Osteocyte (in vitro differentiated cells): Measurements from ENCODE around the gene STAT6. TPM values are rescaled to one million over a fixed set of nuclear protein-coding genes. Genes with fewer than 3 reads are reported as not detected.

Source experiments
- DNase-seq: peaks from one replicate; pipeline ENCODE4 v3.0.0; 2021; ENCODE audit warnings: mixed read lengths; ENCODE audit not compliant: unreplicated experiment; ENCODE audit errors: extremely low spot score
- H3K27ac Mint-ChIP-seq: one replicate; pipeline ENCODE4 v1.8.0; 2021; ENCODE audit warnings: mild to moderate bottlenecking, mixed read lengths; ENCODE audit not compliant: unreplicated experiment
- H3K27me3 Mint-ChIP-seq: one replicate; pipeline ENCODE4 v1.8.0; 2021; ENCODE audit warnings: mixed read lengths; ENCODE audit not compliant: unreplicated experiment
- H3K36me3 Mint-ChIP-seq: one replicate; pipeline ENCODE4 v1.8.0; 2021; ENCODE audit warnings: mixed read lengths; ENCODE audit not compliant: unreplicated experiment
- H3K4me1 Mint-ChIP-seq: one replicate; pipeline ENCODE4 v1.8.0; 2021; ENCODE audit warnings: mixed read lengths; ENCODE audit not compliant: unreplicated experiment
- H3K4me3 Mint-ChIP-seq: one replicate; pipeline ENCODE4 v1.8.0; 2021; ENCODE audit warnings: mild to moderate bottlenecking, moderate library complexity, mixed read lengths; ENCODE audit not compliant: unreplicated experiment
- H3K9me3 Mint-ChIP-seq: one replicate; pipeline ENCODE4 v1.8.0; 2021; ENCODE audit warnings: mixed read lengths; ENCODE audit not compliant: unreplicated experiment
- CTCF ChIP-seq: fragments of 200-600 bp; sonication (generic); IDR thresholded peaks from 2 replicates; pipeline ENCODE4 v1.5.0; 2021; ENCODE audit warnings: antibody characterized with exemption, mild to moderate bottlenecking, moderate library complexity
- total RNA-seq: library from RNA; stranded (reverse); gene quantifications from 2 replicates; pipeline ENCODE4 v1.2.1, GENCODE V29; 2021

Gene STAT6
- total RNA-seq, 1 donor from 2014 or later, result 161 TPM

GRCh38 chr12:57106021-57106708, 5.0 kb downstream of the STAT6 start:
- no peak for DNase-seq
- no peak for TF ChIP-seq CTCF
- H3K4me3 Mint-ChIP-seq, result no peak overlapping the region
- H3K36me3 Mint-ChIP-seq, result peaks cover 29% of the 10 kb centered on the region
- H3K9me3 Mint-ChIP-seq, result no peaks in the 10 kb centered on the region
- no peaks in the 10 kb centered on the region for H3K27me3 Mint-ChIP-seq
- H3K4me1 Mint-ChIP-seq, result peaks cover 23% of the 10 kb centered on the region
- H3K27ac Mint-ChIP-seq, result no peak overlapping the region

- no peak for TF ChIP-seq CTCF
- Mint-ChIP-seq H3K4me1 (peaks cover 23% of the 10 kb centered on the region), H3K9me3 (no peaks in the 10 kb centered on the region), H3K36me3 (peaks cover 30% of the 10 kb centered on the region), H3K27ac (no peak overlapping the region), H3K4me3 (no peak overlapping the region), H3K27me3 (no peaks in the 10 kb centered on the region)
- DNase-seq, result no peak
Observed at GRCh38 chr12:57105011-57105753, 6.0 kb downstream of the STAT6 start.

GRCh38 chr12:57104292-57104910, 6.8 kb downstream of the STAT6 start:
- no peaks in the 10 kb centered on the region for H3K27me3 Mint-ChIP-seq
- no peak for TF ChIP-seq CTCF
- peaks cover 15% of the 10 kb centered on the region for H3K4me1 Mint-ChIP-seq
- no peaks in the 10 kb centered on the region for H3K9me3 Mint-ChIP-seq
- no peak for DNase-seq
- peaks cover 35% of the 10 kb centered on the region for H3K36me3 Mint-ChIP-seq
- H3K4me3 Mint-ChIP-seq, result no peak overlapping the region
- H3K27ac Mint-ChIP-seq, result no peak overlapping the region

GRCh38 chr12:57103856-57104255, 7.3 kb downstream of the STAT6 start:
- no peak for DNase-seq
- Mint-ChIP-seq H3K4me1 (peaks cover 13% of the 10 kb centered on the region), H3K27me3 (no peaks in the 10 kb centered on the region), H3K4me3 (no peak overlapping the region), H3K9me3 (no peaks in the 10 kb centered on the region), H3K27ac (no peak overlapping the region), H3K36me3 (peaks cover 40% of the 10 kb centered on the region)
- TF ChIP-seq CTCF, result no peak
